ENCODE results near the gene FOXRED2. TPM values are rescaled to one million over a fixed set of nuclear protein-coding genes. Genes with fewer than 3 reads are reported as not detected.

FOXRED2 gene
- total RNA-seq, 2 experiments from 2014 or later: 1.8 to 2.3 TPM

DNA sequence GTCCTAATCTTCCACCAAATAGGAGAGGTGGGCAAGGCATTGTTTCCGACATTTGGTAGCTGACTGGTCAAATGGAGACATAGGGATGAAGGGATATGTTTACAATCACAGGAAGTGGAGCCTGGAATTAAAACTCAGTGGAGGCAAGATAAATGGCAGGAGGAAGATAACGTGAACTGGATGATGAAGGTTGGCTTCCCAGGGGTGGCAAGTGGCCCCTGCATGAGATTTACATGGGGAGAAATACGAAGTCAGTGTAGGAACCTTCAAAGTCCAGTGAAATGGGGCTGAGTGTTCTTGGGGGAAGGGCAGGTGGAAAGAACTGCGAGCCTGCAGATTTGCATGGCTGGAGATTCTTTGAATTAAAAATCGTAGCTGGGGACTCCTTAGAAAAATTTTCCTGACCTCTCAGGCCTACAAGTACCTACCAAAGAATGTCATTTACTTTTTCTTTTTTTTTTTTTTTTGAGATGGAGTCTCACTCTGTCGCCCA lies 724 bp upstream of the FOXRED2 start:
- Histone ChIP-seq H3K27me3 (ENCODE audit: control insufficient read depth in 1 of 2, insufficient read depth in 2 of 2, low read length in 2 of 2) (no peaks in the 10 kb centered on the region), H3K9me3 (ENCODE audit: control insufficient read depth in 1 of 2, insufficient read depth in 1 of 2, low read length in 2 of 2) (peaks cover 0 to 4% of the 10 kb centered on the region in 2 experiments), H3K27ac (ENCODE audit: low read depth in 1 of 2, low read length in 2 of 2) (peak overlapping the region in 1 of 2 donors; percentile 48), H3K36me3 (ENCODE audit: insufficient read depth, low read length) (peaks cover 24% of the 10 kb centered on the region), H3K4me3 (ENCODE audit: low read length) (peak overlapping the region; percentile 56), H3K4me1 (ENCODE audit: insufficient read depth, low read length) (peaks cover 15% of the 10 kb centered on the region)
- DNase-seq (no peak), ATAC-seq (ENCODE audit: poor library complexity) (no peak)
- POLR2A ChIA-PET: interaction anchor here (0.6 to 1.8 kb wide), 8 partner anchors 10 to 1208 kb away, joined by 3 to 27 read pairs (median 4); partner anchors contain the start of genes APOL2, APOL3, EIF3D and TOM1
- intact Hi-C loops (cut with DNase I, micrococcal nuclease): loop anchor here in 1 of 2 experiments (2.0 to 5.0 kb wide), 3 partner anchors 21 to 1110 kb away; partner anchors contain the start of gene EIF3D
- H3K27me3 Mint-ChIP-seq: no peaks in the 10 kb centered on the region
- TF ChIP-seq, protein P1, sequence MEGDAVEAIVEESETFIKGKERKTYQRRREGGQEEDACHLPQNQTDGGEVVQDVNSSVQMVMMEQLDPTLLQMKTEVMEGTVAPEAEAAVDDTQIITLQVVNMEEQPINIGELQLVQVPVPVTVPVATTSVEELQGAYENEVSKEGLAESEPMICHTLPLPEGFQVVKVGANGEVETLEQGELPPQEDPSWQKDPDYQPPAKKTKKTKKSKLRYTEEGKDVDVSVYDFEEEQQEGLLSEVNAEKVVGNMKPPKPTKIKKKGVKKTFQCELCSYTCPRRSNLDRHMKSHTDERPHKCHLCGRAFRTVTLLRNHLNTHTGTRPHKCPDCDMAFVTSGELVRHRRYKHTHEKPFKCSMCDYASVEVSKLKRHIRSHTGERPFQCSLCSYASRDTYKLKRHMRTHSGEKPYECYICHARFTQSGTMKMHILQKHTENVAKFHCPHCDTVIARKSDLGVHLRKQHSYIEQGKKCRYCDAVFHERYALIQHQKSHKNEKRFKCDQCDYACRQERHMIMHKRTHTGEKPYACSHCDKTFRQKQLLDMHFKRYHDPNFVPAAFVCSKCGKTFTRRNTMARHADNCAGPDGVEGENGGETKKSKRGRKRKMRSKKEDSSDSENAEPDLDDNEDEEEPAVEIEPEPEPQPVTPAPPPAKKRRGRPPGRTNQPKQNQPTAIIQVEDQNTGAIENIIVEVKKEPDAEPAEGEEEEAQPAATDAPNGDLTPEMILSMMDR (IDR thresholded peaks at IDR 0.05): no peak
- H3K27ac Mint-ChIP-seq: peak overlapping the region; percentile 18
- H3K4me3 Mint-ChIP-seq: peak overlapping the region; percentile 20
- CTCF ChIA-PET: interaction anchor here (1.1 to 1.2 kb wide), 2 partner anchors 230 to 269 kb away, joined by 3 to 4 read pairs; partner anchors contain the start of gene APOL2
- H3K9me3 Mint-ChIP-seq: no peaks in the 10 kb centered on the region
- peaks cover 12% of the 10 kb centered on the region for H3K4me1 Mint-ChIP-seq (ENCODE audit: low read depth)
- H3K36me3 Mint-ChIP-seq (ENCODE audit: low read depth): peaks cover 28% of the 10 kb centered on the region

DNA sequence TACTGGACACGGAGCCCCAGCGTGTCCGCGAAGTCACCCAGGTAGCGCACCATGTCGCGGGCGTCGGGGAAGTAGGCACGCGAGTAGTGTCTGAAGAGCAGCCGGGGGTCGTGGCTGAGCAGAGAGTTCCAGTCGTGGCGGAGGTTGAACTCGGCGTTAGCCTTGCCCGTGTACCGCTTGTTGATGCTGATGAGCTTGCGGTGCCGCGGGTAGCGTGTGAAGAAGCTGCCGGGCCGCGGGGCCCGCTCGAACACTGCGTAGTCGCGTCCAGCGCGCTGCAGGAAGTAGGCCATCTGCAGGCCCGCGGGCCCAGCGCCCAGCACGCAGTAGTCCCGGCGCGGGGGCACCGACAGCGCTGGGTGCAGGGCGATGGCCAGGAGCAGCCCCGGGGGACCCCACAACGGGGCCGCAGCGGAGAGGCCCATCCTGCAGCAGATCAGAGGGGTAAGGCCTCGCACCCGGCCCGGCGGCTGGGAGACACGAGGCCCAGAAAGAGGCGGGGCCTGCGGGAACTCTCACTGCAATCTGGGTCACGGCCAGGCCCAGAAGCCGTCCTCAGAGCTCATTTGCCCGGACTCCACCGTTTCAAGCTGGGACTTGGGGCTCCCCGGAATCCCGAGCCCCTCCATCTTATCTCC lies 723 bp downstream of the FOXRED2 start:
- Histone ChIP-seq H3K4me1 (ENCODE audit: insufficient read depth, low read length) (peaks cover 15% of the 10 kb centered on the region), H3K27me3 (ENCODE audit: control insufficient read depth in 1 of 2, insufficient read depth in 2 of 2, low read length in 2 of 2) (no peaks in the 10 kb centered on the region), H3K9me3 (ENCODE audit: control insufficient read depth in 1 of 2, insufficient read depth in 1 of 2, low read length in 2 of 2) (peaks cover 0 to 4% of the 10 kb centered on the region in 2 experiments), H3K27ac (ENCODE audit: low read depth in 1 of 2, low read length in 2 of 2) (no peak overlapping the region), H3K36me3 (ENCODE audit: insufficient read depth, low read length) (peaks cover 10% of the 10 kb centered on the region), H3K4me3 (ENCODE audit: low read length) (peak overlapping the region; percentile 56)
- Mint-ChIP-seq H3K4me3 (peak overlapping the region; percentile 65), H3K36me3 (ENCODE audit: low read depth) (peaks cover 14% of the 10 kb centered on the region), H3K27me3 (no peaks in the 10 kb centered on the region), H3K9me3 (no peaks in the 10 kb centered on the region), H3K27ac (no peak overlapping the region), H3K4me1 (ENCODE audit: low read depth) (peaks cover 10% of the 10 kb centered on the region)
- intact Hi-C loops (cut with DNase I, micrococcal nuclease): loop anchor here in 1 of 2 experiments (2.0 to 5.0 kb wide), 3 partner anchors 23 to 1109 kb away; partner anchors contain the start of gene EIF3D
- peak in 1 of 14 experiments; percentile 54 for DNase-seq
- POLR2A ChIA-PET: interaction anchor here (1.0 to 1.8 kb wide), 6 partner anchors 12 to 267 kb away, joined by 3 to 27 read pairs (median 4); partner anchors contain the start of genes APOL2, EIF3D and TXN2
- ATAC-seq (ENCODE audit: poor library complexity): no peak
- TF ChIP-seq, protein P1 (IDR thresholded peaks at IDR 0.05): no peak
- CTCF ChIA-PET: interaction anchor here (0.6 to 1.0 kb wide), 2 partner anchors 20 to 436 kb away, joined by 3 read pairs; no protein-coding TSS in a partner anchor

DNA sequence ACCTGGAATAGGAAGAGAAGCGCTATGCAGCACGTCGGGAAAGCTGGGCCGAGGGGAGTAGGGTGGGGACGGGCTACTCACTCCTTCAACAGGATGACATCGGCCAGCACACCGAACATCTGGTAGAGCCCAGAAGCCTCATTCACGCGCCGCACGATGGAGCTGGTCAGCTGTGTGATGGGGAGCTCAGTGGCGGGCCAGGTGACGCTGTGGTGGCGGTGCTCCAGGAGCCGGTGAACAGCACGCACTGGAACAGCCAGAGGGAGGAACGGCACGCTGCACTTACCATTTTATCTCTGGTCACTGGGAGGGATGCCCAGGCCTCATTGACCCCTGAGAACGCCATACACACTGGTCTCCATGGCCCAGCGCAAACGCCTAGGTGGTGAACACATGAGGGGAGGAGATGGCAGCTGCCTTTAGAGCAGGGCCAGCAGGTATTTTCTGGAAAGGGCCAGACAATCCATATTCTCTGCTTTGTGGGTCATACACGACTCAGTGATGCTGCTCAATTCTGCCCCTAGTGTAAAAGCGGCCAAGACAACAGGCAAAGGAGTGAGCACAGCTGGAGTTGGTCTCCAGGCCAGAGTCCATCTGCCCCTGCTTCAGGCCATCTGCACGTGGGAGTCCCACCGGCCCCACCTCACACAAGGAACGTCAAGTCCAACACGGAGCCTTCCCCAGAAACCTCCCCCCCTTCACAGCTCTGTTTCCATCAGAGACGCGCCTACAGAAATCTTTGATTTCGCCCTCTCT lies 8.8 kb downstream of the FOXRED2 start:
- Histone ChIP-seq H3K27ac (ENCODE audit: low read depth in 1 of 2, low read length in 2 of 2) (no peak overlapping the region), H3K9me3 (ENCODE audit: control insufficient read depth in 1 of 2, insufficient read depth in 1 of 2, low read length in 2 of 2) (no peaks in the 10 kb centered on the region), H3K4me3 (ENCODE audit: low read length) (no peak overlapping the region), H3K36me3 (ENCODE audit: insufficient read depth, low read length) (no peaks in the 10 kb centered on the region), H3K4me1 (ENCODE audit: insufficient read depth, low read length) (peaks cover 8% of the 10 kb centered on the region), H3K27me3 (ENCODE audit: control insufficient read depth in 1 of 2, insufficient read depth in 2 of 2, low read length in 2 of 2) (no peaks in the 10 kb centered on the region)
- POLR2A ChIA-PET: no interaction called here
- Mint-ChIP-seq H3K36me3 (ENCODE audit: low read depth) (peaks cover 10% of the 10 kb centered on the region), H3K4me3 (no peak overlapping the region), H3K9me3 (no peaks in the 10 kb centered on the region), H3K4me1 (ENCODE audit: low read depth) (peaks cover 5% of the 10 kb centered on the region), H3K27ac (no peak overlapping the region), H3K27me3 (no peaks in the 10 kb centered on the region)
- CTCF ChIA-PET: no interaction called here
- ATAC-seq (ENCODE audit: poor library complexity): no peak
- TF ChIP-seq, protein P1 (IDR thresholded peaks at IDR 0.05): no peak
- no peak for DNase-seq
- intact Hi-C loops (cut with DNase I, micrococcal nuclease): no loop called here
